NCI-H146 (cell line): Measurements from ENCODE around the gene THOC5.
A peak's percentile ranks its signal among the peaks of the same experiment; 100 is the strongest.
"Not testable (repeated sequence)": the region's sequence is repeated elsewhere in the genome, so short reads cannot be mapped to it uniquely, and the experiment has no call there.

Experiments used
- DNase-seq: peaks from one replicate; lab custom pipeline; 2025; lab: John Stamatoyannopoulos, UW

The THOC5 gene

DNA sequence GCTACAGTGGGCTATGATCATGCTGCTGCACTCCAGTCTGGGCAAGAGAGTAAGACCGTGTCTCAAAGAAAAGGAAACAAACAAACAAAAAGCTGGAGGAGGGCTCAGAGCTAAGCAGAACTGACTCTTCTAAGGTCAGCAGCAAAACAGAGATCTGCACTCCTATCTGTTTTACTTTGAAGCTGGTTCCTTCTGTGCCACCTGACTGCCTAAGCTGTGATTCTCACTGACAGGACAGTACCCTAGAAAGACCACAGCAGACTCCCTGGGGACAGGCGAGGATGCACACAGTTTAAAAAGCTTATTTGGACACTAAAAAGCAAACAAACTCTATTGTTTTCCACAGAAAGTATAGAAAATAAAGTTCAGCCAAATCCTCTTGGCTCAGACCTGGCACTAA lies 43.0 kb downstream of the THOC5 start:
- no peak for DNase-seq

DNA sequence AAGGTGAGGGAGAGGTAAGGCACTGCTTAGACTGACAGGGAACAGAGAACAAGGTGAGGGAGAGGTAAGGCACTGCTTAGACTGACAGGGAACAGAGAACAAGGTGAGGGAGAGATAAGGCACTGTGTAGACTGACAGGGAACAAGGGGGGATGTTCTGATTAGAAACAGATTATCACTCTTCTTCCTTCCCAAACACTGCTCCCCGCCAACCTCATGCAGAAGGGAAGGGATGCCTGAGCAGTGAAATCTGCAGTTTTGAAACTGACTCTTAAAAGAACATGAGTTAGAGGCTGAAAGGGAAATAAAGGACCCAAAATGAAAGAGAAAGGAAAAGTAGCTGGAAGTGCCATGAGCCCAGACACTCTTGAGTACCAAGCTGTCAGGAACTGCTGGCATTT lies 43.7 kb downstream of the THOC5 start:
- no peak for DNase-seq

DNA sequence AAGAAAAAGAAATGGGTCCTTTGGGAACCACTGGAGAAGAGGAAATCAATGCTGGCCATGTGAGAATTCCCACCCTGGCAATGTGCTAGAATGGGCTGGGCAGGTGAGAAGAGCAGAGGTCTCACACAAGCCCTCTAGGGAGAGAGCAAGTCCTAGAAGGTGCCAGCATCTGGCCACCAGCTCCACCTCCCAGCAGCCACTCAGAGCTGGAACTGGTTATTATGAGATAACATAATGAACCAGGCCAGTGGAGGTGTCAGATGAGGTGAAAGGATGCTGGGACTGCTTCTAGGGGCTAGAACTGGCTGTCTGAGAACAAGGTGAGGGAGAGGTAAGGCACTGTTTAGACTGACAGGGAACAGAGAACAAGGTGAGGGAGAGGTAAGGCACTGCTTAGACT lies 44.3 kb downstream of the THOC5 start:
- no peak for DNase-seq

DNA sequence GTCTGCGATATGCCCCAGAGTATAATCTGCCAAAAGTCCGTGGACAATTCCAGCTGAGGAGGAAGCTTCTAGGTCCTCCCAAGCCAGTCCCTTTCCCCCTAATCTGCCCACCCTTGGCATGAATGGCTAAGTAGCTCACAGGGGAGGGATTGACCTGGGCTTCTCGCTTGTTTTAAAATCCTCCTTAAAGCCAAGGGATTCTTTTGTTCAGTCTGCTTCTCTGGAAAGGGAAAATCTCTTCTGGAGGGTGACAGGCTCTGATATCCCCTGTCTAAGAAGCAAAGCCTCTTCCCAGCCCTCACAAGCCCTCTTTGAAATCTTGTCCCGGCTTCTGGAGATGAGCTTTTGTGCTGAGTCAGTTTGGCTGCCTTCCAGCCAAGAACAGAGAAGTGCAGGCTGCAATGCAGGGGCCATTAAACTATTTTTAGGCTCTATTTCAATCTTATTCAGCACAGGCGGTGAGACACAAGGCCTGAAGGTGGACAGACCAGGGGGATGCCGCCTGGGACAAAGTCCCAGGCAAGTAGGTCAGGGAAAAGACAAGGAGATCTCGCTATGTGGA lies 49.7 kb downstream of the THOC5 start:
- DNase-seq = no peak

DNA sequence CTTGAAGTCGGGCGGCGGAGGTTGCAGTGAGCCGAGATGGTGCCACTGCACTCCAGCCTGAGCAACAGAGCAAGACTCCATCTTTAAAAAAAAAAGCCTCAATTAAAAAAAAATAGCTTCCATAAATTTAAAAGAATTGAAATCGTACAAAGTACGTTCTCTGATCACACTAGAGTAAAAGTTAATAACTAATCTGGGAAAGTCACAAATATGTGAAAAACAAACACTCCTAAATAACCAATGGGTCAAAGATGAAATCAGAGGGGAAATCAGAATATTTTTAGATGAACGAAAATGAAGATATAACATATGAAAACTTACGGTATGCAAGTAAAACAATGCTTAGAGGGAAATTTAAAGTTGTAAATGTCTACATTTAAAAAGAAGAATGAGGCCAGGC lies 53.7 kb downstream of the THOC5 start:
- DNase-seq = no peak

DNA sequence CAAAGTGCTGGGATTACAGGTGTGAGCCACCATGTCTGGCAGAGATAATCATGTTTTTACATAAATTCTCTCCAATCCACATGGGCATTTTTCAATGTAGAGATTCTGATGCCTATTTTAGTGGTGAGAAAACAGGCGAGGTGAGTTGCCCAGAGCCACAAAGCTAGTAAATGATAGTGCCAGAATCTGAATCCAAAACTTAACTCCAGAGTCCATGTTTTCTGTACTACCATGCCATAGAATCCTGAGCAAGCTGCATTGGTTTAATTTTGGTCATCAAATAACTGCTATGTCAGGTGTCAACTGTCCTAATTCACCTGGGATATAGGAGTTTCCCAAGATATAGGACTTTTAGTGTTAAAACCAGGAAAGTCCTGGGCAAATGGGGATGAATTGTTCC lies 59.9 kb downstream of the THOC5 start:
- no peak for DNase-seq

DNA sequence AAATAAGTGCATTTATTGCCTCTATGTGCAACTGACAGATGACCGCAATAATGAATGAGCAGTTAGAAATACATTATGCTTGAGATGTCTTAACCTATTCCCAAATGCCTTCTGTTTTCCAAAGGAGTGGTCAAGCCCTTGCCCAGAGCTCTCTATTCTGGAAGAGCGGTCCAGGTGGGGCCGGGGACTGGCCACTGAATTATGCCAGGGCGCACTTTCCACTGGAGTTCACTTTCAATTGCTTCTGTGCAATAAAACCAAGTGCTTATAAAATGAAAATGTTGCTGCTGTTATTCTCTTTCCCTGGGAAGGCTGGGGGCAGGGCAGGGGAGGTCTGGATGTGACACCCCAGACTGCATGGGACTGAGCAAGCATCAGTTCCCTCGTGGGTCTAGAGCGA lies 62.5 kb downstream of the THOC5 start:
- no peak for DNase-seq

DNA sequence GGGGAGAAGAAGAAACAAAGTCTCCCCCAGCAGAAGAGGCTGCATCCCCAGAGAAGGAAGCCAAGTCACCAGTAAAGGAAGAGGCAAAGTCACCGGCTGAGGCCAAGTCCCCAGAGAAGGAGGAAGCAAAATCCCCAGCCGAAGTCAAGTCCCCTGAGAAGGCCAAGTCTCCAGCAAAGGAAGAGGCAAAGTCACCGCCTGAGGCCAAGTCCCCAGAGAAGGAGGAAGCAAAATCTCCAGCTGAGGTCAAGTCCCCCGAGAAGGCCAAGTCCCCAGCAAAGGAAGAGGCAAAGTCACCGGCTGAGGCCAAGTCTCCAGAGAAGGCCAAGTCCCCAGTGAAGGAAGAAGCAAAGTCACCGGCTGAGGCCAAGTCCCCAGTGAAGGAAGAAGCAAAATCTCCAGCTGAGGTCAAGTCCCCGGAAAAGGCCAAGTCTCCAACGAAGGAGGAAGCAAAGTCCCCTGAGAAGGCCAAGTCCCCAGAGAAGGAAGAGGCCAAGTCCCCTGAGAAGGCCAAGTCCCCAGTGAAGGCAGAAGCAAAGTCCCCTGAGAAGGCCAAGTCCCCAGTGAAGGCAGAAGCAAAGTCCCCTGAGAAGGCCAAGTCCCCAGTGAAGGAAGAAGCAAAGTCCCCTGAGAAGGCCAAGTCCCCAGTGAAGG lies 64.3 kb downstream of the THOC5 start:
- not testable (repeated sequence) for DNase-seq

DNA sequence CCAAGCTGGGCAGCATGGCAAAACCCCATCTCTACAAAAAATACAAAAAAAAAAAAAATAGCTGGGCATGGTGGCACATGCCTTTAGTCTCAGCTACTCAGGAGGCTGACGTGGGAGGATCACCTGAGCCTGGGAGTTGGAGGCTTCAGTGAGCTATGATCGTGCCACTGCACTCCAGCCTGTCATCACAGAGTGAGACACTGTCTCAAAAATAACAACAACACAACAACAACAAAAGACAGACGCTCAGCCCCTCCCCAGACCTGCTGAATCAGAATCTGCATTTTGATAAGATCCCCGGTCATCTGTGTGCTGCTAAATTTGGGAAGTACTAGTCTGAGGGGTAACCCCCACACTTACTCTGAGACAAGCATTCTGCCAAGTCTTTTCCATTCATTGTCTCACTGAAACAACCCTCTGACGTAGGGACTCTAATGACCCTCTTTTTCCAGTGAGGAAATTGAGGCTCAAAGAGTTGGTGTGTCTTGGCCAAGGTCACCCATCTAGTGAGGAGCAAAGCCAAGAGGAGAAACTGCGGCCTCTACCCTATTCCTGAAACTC lies 66.1 kb downstream of the THOC5 start:
- DNase-seq = no peak

DNA sequence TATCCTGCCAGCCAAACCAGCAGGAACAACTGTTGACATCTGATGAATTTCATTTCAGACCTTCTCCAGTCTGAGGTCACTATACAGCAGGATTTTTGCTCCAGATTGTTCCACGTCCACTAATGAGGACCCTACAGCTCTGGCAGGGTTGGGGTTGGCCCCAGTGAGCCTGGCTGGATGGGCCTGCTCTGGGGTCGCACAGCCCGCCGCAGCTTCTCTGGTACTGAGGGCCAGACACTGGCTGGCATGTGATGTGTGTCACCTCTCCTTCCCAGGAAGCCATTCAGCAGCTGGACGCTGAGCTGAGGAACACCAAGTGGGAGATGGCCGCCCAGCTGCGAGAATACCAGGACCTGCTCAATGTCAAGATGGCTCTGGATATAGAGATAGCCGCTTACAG lies 68.1 kb downstream of the THOC5 start:
- DNase-seq = no peak

DNA sequence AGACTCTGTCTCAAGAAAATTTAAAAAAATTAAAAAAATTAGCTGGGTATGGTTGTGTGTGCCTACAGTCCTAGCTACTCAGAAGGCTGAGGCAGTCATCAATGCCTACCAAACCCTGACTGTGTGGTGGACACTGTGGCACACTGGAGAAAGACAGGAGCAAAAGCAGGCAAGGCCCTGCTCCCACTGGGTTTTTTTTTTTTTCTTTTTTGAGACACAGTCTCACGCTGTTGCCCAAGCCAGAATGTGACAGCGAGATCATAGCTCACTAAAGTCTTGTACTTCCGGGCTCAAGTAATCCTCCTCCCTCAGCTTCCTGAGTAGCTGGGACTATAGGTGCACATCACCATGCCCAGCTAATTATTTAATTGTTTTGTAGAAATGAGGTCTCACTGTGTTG lies 68.9 kb downstream of the THOC5 start:
- DNase-seq = no peak

DNA sequence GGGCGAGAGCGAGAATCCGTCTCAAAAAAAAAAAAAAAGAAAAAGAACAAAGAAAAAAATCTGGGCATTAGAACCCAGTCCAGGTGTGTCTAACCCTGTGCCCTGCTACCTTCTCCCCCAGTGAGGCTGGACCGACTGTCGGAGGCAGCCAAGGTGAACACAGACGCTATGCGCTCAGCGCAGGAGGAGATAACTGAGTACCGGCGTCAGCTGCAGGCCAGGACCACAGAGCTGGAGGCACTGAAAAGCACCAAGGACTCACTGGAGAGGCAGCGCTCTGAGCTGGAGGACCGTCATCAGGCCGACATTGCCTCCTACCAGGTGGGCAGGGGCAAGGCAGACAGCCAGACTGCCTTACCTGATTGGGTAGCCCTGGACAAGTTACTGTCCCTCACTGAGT lies 70.3 kb downstream of the THOC5 start:
- no peak for DNase-seq

DNA sequence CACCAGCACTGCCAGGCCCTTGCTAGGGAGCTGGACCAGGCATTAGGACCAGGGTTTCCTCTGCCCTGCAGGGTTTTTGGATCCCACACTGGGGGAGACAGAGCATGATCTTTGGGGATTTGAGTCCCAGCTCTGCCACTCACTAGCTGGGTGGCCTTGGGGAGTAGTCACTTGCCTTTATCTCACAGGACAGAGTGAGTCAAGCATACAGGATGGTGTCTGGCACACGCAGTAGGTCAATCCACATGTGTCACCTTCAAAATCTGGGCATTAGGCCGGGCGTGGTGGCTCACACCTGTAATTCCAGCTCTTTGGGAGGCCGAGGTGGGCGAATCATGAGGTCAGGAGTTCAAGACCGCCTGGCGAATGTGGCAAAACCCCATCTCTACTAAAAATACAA lies 70.8 kb downstream of the THOC5 start:
- no peak for DNase-seq

DNA sequence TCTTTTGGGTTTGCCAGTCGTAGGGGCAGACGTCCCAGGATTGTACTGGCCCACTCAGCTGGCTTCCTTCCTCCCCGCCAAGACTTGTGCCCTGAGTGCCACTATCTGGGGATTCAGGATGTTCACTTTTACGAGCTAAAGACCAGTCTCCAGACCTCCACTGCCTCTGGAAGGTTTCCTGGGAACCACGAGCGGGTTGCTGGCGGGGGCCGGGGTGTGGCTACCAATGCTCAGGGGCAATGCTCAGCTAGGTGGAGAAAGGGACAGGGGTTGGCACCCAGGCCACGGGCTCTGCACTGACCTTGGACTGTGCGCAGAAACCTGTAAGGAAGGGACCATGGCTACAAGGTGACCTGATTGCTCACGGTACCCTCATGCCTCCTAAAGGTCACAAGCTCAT lies 71.3 kb downstream of the THOC5 start:
- no peak for DNase-seq

DNA sequence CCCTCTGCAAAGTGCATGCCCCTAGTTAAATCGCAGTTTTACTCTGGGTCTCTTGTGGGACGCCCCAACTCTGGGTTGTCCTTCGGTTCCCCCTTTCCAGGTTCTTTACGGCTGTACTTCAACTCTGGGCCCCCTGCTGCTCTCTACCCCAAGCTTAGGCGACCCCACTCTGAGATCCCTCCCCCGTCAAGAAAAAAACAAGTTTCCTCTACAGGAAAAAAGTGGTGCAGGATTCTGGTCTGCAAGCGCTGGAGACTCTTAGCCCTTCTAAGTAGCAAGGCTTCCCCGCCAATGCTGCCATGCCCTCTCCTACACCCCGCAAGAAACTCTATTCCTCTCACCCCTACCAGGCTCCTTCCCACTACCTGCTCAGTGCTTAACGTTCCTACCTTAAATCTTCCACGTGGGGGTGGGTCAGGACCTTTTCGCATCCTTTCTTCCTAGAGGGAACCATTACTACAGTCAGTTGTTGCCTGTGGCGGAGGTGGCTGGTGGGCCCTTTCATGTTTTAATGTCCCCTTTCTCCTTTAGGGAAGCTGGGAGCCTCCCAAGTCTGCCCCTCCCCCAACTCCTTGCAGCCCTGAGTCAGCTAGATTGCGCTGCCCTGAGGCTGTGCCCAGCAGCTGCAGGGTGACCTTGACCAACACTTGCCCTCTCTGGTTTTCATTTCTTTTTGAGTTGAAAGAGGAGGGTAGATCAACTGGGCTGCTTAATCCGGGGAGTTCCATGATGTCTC lies 72.1 kb downstream of the THOC5 start:
- DNase-seq = no peak

DNA sequence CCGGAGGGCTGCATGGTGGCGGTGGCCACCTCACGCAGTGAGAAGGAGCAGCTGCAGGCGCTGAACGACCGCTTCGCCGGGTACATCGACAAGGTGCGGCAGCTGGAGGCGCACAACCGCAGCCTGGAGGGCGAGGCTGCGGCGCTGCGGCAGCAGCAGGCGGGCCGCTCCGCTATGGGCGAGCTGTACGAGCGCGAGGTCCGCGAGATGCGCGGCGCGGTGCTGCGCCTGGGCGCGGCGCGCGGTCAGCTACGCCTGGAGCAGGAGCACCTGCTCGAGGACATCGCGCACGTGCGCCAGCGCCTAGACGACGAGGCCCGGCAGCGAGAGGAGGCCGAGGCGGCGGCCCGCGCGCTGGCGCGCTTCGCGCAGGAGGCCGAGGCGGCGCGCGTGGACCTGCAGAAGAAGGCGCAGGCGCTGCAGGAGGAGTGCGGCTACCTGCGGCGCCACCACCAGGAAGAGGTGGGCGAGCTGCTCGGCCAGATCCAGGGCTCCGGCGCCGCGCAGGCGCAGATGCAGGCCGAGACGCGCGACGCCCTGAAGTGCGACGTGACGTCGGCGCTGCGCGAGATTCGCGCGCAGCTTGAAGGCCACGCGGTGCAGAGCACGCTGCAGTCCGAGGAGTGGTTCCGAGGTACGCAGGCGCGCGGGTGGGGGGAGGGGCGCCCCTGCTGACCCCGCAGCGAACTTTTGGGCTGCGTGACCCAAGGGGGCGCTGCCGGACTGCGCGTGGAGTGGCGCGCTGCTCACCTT lies 72.9 kb downstream of the THOC5 start:
- DNase-seq = peak; percentile 27

DNA sequence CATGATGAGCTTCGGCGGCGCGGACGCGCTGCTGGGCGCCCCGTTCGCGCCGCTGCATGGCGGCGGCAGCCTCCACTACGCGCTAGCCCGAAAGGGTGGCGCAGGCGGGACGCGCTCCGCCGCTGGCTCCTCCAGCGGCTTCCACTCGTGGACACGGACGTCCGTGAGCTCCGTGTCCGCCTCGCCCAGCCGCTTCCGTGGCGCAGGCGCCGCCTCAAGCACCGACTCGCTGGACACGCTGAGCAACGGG lies 73.4 kb downstream of the THOC5 start:
- DNase-seq = no peak

DNA sequence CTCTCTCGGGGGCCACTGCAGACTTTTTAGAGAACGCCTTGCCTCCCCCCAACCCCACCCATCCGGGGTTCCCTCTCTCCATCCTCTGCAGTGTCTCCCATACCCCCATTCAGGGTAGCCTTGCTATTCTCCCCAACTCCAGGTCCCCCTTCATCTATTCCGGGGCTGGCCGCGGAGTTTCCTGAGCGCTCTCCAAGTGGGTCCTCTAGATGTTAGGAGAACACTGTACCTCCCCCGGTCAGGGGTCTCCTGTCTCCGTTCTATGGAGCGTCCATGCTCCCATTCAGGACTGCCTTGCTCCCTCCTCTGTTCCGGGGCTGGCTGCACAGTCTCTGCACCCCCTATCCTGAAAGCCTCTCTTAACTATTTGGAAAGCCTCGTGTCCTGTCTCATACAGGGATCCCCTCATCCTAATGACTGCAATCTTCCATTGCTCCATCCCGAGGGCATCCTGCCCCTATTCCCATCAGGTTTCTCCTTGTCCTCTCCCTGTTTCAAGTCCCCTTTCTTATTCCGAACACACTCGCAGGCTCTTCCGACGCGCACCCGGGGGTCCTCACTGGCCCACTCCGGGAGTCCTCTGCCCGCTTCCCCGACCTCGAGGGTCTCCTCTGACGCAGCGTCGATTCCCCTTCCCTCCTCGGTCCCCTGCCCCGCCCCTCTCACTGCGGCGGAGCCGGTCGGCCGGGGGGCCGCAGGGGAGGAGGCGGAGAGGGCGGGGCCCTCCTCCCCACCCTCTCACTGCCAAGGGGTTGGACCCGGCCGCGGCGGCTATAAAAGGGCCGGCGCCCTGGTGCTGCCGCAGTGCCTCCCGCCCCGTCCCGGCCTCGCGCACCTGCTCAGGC lies 73.9 kb downstream of the THOC5 start, which contains the start of gene NEFH:
NEFH (plus strand) TSS at position 802 of the 845 bp plus-strand sequence. CDS start 45 bp downstream, outside the sequence.
- DNase-seq = peak; percentile 70

DNA sequence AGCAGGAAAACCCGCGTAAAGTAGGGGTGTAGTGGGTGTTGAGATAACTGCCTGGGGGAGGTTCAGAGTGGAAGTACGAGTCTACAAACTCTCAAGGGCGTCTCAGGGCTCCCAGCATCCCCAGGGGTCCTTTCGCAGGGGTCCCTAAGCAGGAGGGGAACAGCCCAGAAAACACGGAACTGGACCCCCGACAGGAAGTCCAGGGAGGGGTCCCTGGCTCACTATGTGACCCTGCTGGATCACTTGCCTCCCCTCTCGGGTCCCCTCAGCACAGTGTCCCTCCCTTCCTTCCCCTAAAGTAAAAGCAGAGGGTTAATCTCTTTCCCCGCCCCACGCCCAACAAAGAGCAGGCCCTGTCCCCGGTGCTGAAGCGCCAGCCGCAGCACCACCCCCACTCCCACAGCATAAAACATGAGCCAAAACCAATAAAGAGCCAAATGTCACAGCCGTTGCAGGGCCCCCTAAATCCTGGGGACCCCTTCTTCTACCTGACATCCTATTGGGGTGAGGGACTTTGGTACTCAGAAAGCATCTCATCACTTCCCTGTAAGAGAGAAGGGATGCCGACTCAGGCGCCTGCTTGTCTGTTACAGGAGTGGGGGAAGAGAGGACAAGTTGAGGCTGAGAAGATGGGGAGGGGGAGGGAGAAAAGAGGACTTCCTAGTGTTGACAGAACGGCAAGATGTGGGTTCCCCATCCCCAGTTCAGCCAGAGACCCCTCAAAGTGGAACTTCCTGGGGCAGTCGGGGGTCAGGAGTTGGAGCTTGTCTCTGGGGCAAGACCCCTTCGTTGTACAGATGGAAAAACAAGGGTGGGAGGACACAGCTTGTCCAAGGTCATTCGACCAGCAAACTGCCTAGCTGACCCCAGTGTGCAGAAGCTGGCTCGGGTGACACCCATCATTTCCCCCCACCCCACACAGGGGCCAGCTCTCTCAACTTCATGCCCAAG lies 75.0 kb downstream of the THOC5 start:
- DNase-seq = no peak

DNA sequence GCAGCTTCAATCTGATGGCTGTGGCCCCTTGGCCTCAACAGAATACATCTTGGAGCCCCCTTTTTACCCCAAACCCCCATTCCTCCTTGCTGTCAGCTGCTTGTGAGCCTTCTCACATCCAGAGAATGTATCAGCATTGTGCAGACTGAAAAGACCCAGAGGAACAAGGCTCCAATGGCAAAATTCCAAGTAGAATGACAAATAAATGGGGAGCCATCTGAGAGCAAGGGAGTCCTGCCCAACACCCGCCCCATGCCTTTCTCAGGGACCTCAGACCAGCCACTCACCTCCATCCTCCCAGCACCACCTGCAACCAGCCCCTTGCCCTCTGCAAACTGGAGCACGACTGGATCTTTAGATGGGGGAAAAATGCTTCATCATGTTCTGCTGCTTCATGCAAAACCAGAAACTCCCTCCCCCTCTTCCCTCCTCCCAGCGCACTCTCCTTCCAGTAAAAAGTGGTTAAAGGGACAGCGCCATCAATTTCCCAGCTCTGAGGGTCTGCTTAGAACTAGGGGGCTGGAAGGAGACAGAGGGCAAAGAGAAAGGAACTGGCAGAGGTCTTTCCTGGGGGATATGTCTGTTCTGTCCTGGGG lies 75.7 kb downstream of the THOC5 start:
- no peak for DNase-seq
